ENCODE results near the gene LZTS2. TPM values are rescaled to one million over a fixed set of nuclear protein-coding genes. Genes with fewer than 3 reads are reported as not detected.

The LZTS2 gene
- total and polyA plus RNA-seq, 10 of the 15 experiments (the other 5 are each of a cell fraction or from before 2014, with no cell fraction given) = 0.08 to 13.4 (median 7.2) TPM

GRCh38 chr10:100977436-100977835, 22.2 kb upstream of the LZTS2 start:
- in situ Hi-C loops (cut with MboI) (no loop called here), intact Hi-C loops (cut with micrococcal nuclease; ENCODE audit: unreplicated experiment) (no loop called here)
- no peaks in the 10 kb centered on the region for H3K9me3 ChIP-seq (replicated peaks; ENCODE audit: control insufficient read depth, insufficient read depth, low read length)
- no peaks in the 10 kb centered on the region for H3K79me2 ChIP-seq (ENCODE audit: control insufficient read depth, insufficient read depth, low read length)
- ATAC-seq (no peak), DNase-seq (ENCODE audit: low read depth, low spot score) (no peak), FAIRE-seq (no peak)
- no peaks in the 10 kb centered on the region for H4K20me1 ChIP-seq (ENCODE audit: control insufficient read depth, insufficient read depth)
- no peak overlapping the region for H3K4me3 ChIP-seq
- WGBS (ENCODE audit: insufficient coverage, insufficient replicate concordance, low lambda C conversion rate, missing lambda C conversion rate) = 85% methylated on average over 6 of the region's 6 CpGs
- H3K27me3 ChIP-seq (replicated peaks in 1 of 2; ENCODE audit: control insufficient read depth in 2 of 2, insufficient read depth in 2 of 2, low read length in 1 of 2) = no peaks in the 10 kb centered on the region
- RAD21 ChIA-PET (ENCODE audit: unreplicated experiment) = no interaction called here
- no TSS peak for BruUV-seq (replicated peaks)
- SMC1A ChIA-PET (ENCODE audit: uncharacterized antibody, unreplicated experiment) = no interaction called here
- TF ChIP-seq ZNF274 (IDR thresholded peaks at IDR 0.05; ENCODE audit: insufficient read depth, insufficient read length) (no peak), ZNF592 (IDR thresholded peaks at IDR 0.05) (no peak), CBX3 (IDR thresholded peaks at IDR 0.05; ENCODE audit: borderline replicate concordance, low read depth) (no peak), BMI1 (IDR thresholded peaks at IDR 0.05; ENCODE audit: borderline replicate concordance) (no peak)
- TF ChIP-seq, protein P1, sequence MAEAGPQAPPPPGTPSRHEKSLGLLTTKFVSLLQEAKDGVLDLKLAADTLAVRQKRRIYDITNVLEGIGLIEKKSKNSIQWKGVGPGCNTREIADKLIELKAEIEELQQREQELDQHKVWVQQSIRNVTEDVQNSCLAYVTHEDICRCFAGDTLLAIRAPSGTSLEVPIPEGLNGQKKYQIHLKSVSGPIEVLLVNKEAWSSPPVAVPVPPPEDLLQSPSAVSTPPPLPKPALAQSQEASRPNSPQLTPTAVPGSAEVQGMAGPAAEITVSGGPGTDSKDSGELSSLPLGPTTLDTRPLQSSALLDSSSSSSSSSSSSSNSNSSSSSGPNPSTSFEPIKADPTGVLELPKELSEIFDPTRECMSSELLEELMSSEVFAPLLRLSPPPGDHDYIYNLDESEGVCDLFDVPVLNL (IDR thresholded peaks at IDR 0.05; ENCODE audit: low read depth, low read length) = no peak
- no peak overlapping the region for H3K27ac ChIP-seq (ENCODE audit: control insufficient read depth, insufficient read depth)
- no peak overlapping the region for H3K9ac ChIP-seq (ENCODE audit: control insufficient read depth, insufficient read depth, low read length)
- no peak overlapping the region for H3K4me2 ChIP-seq (ENCODE audit: control insufficient read depth, insufficient read depth)
- H3K36me3 ChIP-seq (ENCODE audit: control insufficient read depth in 2 of 2, insufficient read depth in 2 of 2, low read length in 1 of 2) = peaks cover 0 to 3% of the 10 kb centered on the region in 2 experiments; a peak in 2 of 4 replicates
- no peak overlapping the region for H2AFZ ChIP-seq (ENCODE audit: control insufficient read depth, low read depth, low read length)
- H3K4me1 ChIP-seq (ENCODE audit: control insufficient read depth, insufficient read depth, low read length) = no peaks in the 10 kb centered on the region
- POLR2A ChIA-PET = no interaction called here
- CTCF ChIA-PET = no interaction called here
